ENCODE results near the gene PLD2.

The PLD2 gene

DNA sequence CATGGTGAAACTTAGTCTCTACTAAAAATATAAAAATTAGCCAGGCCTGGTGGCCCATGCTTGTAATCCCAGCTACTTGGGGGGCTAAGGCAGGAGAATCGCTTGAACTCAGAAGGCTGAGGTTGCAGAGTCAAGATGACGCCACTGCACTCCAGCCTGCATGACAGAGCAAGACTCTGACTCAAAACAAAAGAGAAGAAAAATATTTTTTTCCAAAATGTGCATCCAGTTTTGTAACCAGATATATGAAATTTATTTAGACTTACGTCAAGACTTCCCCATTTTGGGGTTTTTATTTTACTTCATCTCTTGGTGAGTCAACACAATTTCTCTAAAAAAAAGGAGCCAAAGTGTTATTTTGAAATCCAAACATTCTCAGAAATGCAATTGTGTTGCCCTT, 40.8 kb upstream of the PLD2 start:
- ChIA-PET CTCF (no interaction called here), POLR2A (no interaction called here)
- no peaks in the 10 kb centered on the region for H3K36me3 ChIP-seq (ENCODE audit: control insufficient read depth in 2 of 2, insufficient read depth in 1 of 2, low read length in 2 of 2)
- H3K4me3 ChIP-seq (ENCODE audit: low read depth, low read length), result no peak overlapping the region
- no peak overlapping the region for H3K27ac ChIP-seq (ENCODE audit: extremely low read depth, low read depth, low read length)
- H3K9me3 ChIP-seq (ENCODE audit: control insufficient read depth, insufficient read depth, low read depth, low read length), result no peaks in the 10 kb centered on the region
- H3K4me1 ChIP-seq (ENCODE audit: control insufficient read depth, insufficient read depth, low read length), result no peaks in the 10 kb centered on the region
- TF ChIP-seq ZNF621 (tag by site-specific recombination; IDR thresholded peaks at IDR 0.05), result no peak
- no peak for TF ChIP-seq ZNF560 (tag by site-specific recombination; IDR thresholded peaks at IDR 0.05; ENCODE audit: borderline replicate concordance)
- TF ChIP-seq SP2 (tag by site-specific recombination; IDR thresholded peaks at IDR 0.05), result no peak
- no peak for TF ChIP-seq ZNF473 (tag by site-specific recombination; IDR thresholded peaks at IDR 0.05)
- no peak for TF ChIP-seq ZNF426 (tag by site-specific recombination; IDR thresholded peaks at IDR 0.05)
- TF ChIP-seq KLF16 (tag by site-specific recombination; IDR thresholded peaks at IDR 0.05), result no peak
- no peak for TF ChIP-seq ZNF544 (tag by site-specific recombination; IDR thresholded peaks at IDR 0.05)
- no peak for TF ChIP-seq ZNF514 (tag by site-specific recombination; IDR thresholded peaks at IDR 0.05)
- TF ChIP-seq ZNF658 (tag by site-specific recombination; IDR thresholded peaks at IDR 0.05), result no peak
- no peak for TF ChIP-seq ZNF10 (tag by site-specific recombination; IDR thresholded peaks at IDR 0.05)
- no peak for TF ChIP-seq ZNF423 (tag by site-specific recombination; IDR thresholded peaks at IDR 0.05)

DNA sequence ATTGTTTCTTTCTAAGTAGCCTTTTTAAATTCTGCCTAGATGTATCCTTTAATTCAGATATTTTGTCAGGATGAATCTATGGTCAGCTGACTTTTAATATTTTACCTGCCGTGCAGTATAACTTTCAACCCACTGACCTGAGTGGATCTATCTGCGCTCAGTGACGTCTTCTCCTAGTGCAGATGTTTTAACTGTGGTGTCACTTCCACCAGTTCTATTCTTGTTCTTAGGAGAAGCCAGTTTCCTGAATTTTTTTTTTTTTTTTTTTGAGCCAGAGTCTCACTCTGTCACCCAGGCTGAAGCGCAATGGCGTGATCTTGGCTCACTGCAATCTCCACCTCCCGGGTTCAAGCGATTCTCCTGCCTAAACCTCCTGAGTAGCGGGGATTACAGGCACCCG, 40.2 kb upstream of the PLD2 start:
- Histone ChIP-seq H3K4me3 (ENCODE audit: low read depth, low read length) (no peak overlapping the region), H3K4me1 (ENCODE audit: control insufficient read depth, insufficient read depth, low read length) (no peaks in the 10 kb centered on the region), H3K36me3 (ENCODE audit: control insufficient read depth in 2 of 2, insufficient read depth in 1 of 2, low read length in 2 of 2) (no peaks in the 10 kb centered on the region), H3K9me3 (ENCODE audit: control insufficient read depth, insufficient read depth, low read depth, low read length) (no peaks in the 10 kb centered on the region), H3K27ac (ENCODE audit: extremely low read depth, low read depth, low read length) (no peak overlapping the region)
- POLR2A ChIA-PET, result no interaction called here
- CTCF ChIA-PET, result no interaction called here
- TF ChIP-seq ZNF292 (tag by site-specific recombination; IDR thresholded peaks at IDR 0.05; ENCODE audit: borderline replicate concordance, low read depth), result no peak
- TF ChIP-seq ZNF501 (tag by site-specific recombination; IDR thresholded peaks at IDR 0.05), result no peak
- no peak for TF ChIP-seq ZBTB7A (tag by site-specific recombination; IDR thresholded peaks at IDR 0.05; ENCODE audit: low read depth)
- TF ChIP-seq SCRT1 (tag by site-specific recombination; IDR thresholded peaks at IDR 0.05; ENCODE audit: borderline replicate concordance), result no peak
- TF ChIP-seq ZIC2 (tag by site-specific recombination; IDR thresholded peaks at IDR 0.05), result no peak
- no peak for TF ChIP-seq MYNN (tag by site-specific recombination; IDR thresholded peaks at IDR 0.05; ENCODE audit: borderline replicate concordance)
- TF ChIP-seq ZNF146 (tag by site-specific recombination; IDR thresholded peaks at IDR 0.05), result no peak
- no peak for TF ChIP-seq FEZF1 (tag by site-specific recombination; IDR thresholded peaks at IDR 0.05)
- no peak for TF ChIP-seq ZNF341 (tag by site-specific recombination; IDR thresholded peaks at IDR 0.05; ENCODE audit: low read depth)
- no peak for TF ChIP-seq ZNF10 (tag by site-specific recombination; IDR thresholded peaks at IDR 0.05)
- TF ChIP-seq EGR2 (tag by site-specific recombination; IDR thresholded peaks at IDR 0.05; ENCODE audit: low read depth), result no peak
- TF ChIP-seq ZNF621 (tag by site-specific recombination; IDR thresholded peaks at IDR 0.05), result no peak
- TF ChIP-seq RBAK (tag by site-specific recombination; IDR thresholded peaks at IDR 0.05), result no peak
- TF ChIP-seq ZNF645 (tag by site-specific recombination; IDR thresholded peaks at IDR 0.05), result no peak
- TF ChIP-seq ZNF138 (tag by site-specific recombination; IDR thresholded peaks at IDR 0.05; ENCODE audit: borderline replicate concordance), result no peak

DNA sequence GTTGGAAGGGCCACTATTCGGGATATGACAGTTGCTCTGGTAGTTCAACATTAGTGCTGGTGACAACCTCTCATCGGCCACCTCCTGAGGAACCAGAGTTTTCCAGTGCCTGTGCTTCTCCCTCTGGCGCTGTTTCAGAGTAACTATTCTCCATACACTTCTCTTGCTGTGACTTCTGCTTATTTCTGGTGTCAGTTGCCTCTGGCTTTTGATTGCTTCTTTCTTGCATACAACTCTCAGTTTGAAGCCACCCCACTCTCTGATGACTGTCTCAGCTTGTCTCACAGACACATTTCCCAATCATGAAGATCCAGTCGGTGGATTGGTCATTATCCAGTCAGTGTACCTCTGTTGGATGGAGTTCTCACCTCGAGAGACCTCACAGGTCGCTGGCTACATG, 38.7 kb upstream of the PLD2 start:
- Histone ChIP-seq H3K4me1 (ENCODE audit: control insufficient read depth, insufficient read depth, low read length) (no peaks in the 10 kb centered on the region), H3K36me3 (ENCODE audit: control insufficient read depth in 2 of 2, insufficient read depth in 1 of 2, low read length in 2 of 2) (no peaks in the 10 kb centered on the region), H3K9me3 (ENCODE audit: control insufficient read depth, insufficient read depth, low read depth, low read length) (no peaks in the 10 kb centered on the region), H3K27ac (ENCODE audit: extremely low read depth, low read depth, low read length) (no peak overlapping the region), H3K4me3 (ENCODE audit: low read depth, low read length) (no peak overlapping the region)
- ChIA-PET CTCF (interaction anchor here (1.4 kb wide), 1 partner anchor 21 kb away, joined by 8 read pairs; no protein-coding TSS in a partner anchor), POLR2A (no interaction called here)
- no peak for TF ChIP-seq REPIN1 (tag by site-specific recombination; IDR thresholded peaks at IDR 0.05; ENCODE audit: low read depth)
- TF ChIP-seq, protein P1, sequence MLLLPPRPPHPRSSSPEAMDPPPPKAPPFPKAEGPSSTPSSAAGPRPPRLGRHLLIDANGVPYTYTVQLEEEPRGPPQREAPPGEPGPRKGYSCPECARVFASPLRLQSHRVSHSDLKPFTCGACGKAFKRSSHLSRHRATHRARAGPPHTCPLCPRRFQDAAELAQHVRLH (tag by site-specific recombination; IDR thresholded peaks at IDR 0.05), result no peak
- TF ChIP-seq ZSCAN30 (tag by site-specific recombination; IDR thresholded peaks at IDR 0.05), result no peak
- no peak for TF ChIP-seq EGR2 (tag by site-specific recombination; IDR thresholded peaks at IDR 0.05; ENCODE audit: low read depth)
- no peak for TF ChIP-seq ZNF549 (tag by site-specific recombination; IDR thresholded peaks at IDR 0.05)

Measured in HEK293 (cell line).